Cerebellar nuclear complex (tissue), 1 donor: Measurements from ENCODE around the gene RUNX2.

Source experiments
- DNase-seq, 2 experiments: peaks; one replicate each; lab custom pipeline; 2025; lab: John Stamatoyannopoulos, UW

RUNX2 gene

GRCh38 chr6:45433533-45434380, 105.6 kb downstream of the RUNX2 start:
- no peak for DNase-seq

DNA sequence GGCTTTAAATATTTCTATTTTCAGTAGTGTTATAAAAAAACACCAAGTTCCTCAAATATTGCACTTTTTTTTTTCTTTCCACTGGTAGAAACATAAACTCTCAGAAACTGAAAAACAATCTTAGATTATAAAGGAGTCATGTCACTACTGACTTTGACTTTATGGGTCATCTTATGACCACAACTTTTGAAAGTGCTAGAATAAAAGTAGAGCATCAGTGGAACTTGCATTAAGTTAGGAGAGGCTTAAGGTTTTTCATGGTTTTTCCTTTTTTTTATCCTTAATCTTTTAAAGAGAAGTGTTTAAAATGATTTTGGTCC, 106.2 kb downstream of the RUNX2 start:
- DNase-seq, result no peak

DNA sequence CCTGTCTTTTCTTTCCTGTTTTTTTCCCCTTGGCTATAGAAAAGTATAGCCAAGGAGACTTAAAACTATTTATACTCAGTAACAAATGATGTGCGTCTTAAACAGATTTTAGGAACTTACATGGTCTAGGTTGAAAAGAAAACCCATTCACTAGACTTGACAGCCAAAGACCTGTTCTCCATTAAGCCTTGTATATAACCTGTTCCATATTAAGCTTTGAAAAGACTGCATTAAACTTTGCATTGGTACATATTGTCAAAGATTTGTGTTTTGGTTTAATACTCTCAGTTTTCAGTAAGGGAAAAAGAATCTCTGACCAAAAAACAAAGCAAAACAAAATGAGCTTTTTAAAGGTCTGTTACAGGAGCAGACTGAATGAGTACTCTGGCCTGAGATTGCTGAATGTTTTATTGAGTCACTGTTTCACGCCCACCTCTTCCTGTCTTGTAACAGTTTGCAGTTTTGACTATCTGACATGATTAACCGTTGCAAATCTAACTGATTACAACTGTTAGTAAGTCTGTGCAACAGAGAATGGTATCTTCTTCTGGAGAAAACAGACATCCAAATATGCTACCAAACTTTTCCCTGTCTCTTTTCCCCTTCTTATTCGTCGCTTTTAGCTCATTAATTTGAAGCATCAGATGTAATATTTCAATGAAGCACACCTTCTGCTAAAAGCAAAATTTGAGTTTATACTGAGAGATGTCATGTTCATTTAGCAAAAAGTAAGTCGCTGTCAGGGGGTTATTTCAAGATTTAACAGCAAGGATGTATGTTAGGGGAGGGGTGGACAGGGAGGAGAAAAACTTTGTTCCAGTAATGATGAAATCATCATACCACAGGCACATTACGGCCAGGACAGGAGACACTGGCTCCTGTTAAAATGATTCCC, 108.7 kb downstream of the RUNX2 start:
- DNase-seq, result no peak

DNA sequence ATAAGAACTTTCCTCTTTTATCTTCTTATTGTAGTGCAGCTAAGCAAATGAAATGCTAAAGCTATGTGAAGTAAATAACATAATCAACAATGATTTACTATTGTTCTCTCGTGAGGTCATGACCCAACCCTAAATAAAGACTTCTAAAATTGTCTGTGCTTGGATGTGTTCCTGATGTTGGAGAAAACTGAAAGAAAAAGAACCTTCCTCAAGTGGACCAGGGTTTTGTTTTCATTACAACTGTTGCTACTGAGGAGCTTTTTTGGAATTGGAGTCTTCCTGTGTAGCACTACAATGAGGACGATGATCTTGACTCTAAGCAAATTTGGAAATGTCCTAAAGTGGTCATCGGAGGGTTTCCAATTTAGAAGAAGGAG, 109.3 kb downstream of the RUNX2 start:
- DNase-seq, result no peak

DNA sequence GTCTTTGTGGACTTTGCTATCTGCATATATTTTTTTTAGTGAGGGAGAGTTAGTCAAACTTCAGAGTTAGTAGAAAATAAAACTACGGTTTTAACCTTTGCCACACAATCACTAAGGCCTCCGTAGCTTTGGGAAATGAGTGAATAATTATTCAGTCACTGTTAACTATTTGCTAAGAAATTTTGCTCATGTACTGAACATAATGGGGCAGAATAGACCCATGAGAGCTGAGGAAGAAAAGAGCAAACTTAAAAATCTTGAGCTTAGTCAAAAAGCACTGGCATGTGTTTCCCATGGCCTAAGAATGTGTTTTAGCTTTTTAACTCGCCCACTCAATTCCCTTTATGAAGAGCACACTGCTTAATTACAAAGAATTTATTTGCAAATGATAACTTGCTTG, 110.0 kb downstream of the RUNX2 start:
- no peak for DNase-seq

GRCh38 chr6:45438849-45439406, 110.8 kb downstream of the RUNX2 start:
- no peak for DNase-seq

DNA sequence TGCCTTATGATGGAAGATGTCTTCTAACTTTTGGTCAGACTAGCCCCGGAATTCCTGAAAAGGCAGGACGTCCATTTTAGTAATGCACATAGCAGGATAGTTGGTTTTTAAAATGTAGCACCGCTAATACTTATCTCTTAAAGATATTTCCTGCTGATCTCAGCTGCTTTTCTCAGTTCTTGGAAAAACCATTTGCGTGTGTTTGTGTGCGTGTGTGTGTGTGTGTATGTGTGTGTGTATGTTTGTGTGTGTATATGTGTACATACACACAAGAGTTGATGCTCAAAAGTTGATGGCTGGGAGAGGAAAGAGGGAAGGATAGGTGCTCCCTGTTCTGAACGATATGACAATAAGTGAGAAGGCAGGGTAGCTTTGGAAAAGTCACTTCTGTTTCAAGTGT, 111.3 kb downstream of the RUNX2 start:
- no peak for DNase-seq

DNA sequence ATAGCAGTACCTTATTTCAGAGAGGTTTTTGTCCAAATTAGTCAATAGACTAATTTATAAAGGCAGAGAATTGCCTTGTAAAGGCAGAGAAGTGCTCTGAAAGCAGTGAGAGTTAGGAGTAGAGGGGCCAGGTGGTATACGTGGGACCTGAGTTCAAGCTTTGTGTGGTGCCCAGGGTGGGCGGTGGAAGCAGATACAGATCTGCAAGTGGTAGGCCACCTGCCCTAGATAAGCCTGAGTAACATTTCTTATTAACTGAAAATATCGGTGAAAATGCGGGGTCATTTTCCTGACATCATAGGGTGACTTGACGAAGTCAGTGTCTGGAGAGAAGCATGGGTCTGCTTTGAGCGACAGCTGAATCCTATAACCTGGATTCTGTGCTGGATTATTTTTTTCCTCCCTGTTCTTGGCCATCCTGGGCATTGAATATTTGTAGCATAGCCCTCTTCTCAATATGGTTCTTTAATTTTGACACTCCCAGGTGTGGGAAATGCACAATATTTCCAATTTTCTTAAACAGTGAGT, 111.8 kb downstream of the RUNX2 start:
- DNase-seq, result no peak

DNA sequence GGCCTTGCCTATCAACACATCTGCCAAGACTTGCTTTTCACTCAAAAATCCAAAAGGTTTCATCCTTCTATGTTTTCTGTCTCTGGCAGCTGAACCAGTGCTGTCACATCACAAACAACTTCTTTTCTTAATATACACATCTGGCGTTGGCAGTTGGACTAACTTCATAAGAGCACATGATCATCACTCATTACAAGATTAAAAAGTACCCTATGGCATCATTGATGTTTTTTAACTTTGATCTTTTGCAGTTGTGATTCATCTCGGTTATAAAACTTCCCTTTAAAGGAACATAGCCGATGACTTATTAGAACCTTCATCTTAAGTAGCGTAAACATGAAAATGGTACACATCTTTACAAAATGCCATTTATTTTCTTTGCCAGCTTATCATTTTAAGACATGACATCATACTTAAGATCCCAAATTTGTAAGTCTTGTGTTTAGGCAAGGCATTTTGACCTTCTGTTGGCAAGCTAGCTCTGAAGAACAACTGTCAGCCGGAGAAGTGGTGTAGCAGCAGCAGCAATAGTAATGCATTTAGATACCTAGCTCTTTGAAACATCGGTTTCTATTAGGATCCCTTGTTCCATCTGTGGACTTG, 113.8 kb downstream of the RUNX2 start:
- no peak for DNase-seq

- no peak for DNase-seq
These were observed 114.6 kb downstream of the RUNX2 start for GRCh38 chr6:45442716-45443115.

GRCh38 chr6:45445364-45445748, 117.2 kb downstream of the RUNX2 start:
- no peak for DNase-seq

DNA sequence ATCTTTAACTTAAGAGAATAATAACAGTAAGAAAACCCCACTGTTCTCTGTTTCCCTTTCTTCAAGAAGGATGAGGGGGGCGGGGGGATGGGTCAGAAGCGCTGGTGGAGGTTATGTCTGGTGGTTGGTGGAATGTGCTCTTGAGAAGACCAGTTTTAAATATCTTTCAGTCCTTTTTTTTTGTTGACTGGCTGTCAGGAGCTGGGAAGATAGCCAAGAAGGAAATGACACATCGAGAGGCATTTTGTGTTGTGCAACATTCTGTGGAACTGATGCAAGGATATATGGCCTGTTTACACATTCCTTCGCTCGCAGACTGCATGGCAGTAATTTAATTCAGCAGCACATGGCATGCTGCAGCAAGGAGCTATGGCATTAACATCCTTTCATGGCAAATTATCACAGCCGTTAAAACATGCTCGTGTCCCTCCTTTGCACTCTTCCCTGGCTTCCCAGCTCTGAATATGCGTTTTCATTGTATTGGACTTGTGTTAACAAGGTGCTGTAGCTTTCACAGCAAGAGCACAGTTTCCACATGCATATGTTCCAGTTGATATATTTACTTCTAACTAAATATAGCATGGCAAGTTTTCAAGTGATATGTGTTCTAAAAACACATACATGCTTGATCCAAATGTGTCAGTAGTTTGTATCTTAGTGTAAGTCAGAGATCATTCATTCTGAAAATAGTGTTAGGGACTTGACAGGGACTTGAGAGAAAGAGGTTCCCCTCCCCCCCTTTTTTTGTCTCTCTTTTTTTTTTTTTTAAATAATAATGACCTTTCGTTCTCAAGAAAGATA, 117.8 kb downstream of the RUNX2 start:
- no peak for DNase-seq

GRCh38 chr6:45447005-45447404, 118.9 kb downstream of the RUNX2 start:
- no peak for DNase-seq

GRCh38 chr6:45447716-45448115, 119.6 kb downstream of the RUNX2 start:
- DNase-seq, result no peak

GRCh38 chr6:45448417-45449389, 120.6 kb downstream of the RUNX2 start:
- DNase-seq, result no peak

GRCh38 chr6:45450132-45450531, 122.0 kb downstream of the RUNX2 start:
- DNase-seq, result no peak

- no peak for DNase-seq
These were observed 122.7 kb downstream of the RUNX2 start for GRCh38 chr6:45450831-45451230.

- DNase-seq, result no peak
These were observed 126.1 kb downstream of the RUNX2 start for GRCh38 chr6:45454008-45454911.

GRCh38 chr6:45455408-45455807, 127.3 kb downstream of the RUNX2 start:
- DNase-seq, result no peak
